GM12878 (cell line): ENCODE data around the gene REG1B. TPM values are rescaled to one million over a fixed set of nuclear protein-coding genes. Genes with fewer than 3 reads are reported as not detected.

Experiments used
- ATAC-seq: fragments of 200-7000 bp; cut with Tn5 transposase; 3 replicates; pipeline ENCODE4 v1.9.1; 2020; ENCODE audit warnings: mild to moderate bottlenecking, moderate library complexity
- BruUV-seq: library from RNA; stranded (reverse); fragments of 400-500 nt; replicated peaks from 2 replicates; lab custom pipeline; 2021; lab: Mats Ljungman, UMichigan
- CTCF ChIA-PET: fragments of 300-600 bp; sonication (Branson Sonifier 250); formaldehyde crosslinking; extraction: SDS; loops from one replicate; lab custom pipeline; 2021; ENCODE audit warnings: inconsistent platforms; lab: Yijun Ruan, JAX
- POLR2A ChIA-PET: fragments of 350-600 bp; formaldehyde crosslinking; extraction: SDS; loops from one replicate; lab custom pipeline; 2021; ENCODE audit warnings: inconsistent platforms; lab: Charles Lee
- RAD21 ChIA-PET: fragments of 300-600 bp; sonication (Branson Sonifier 250); formaldehyde crosslinking; loops from one replicate; lab custom pipeline; 2023; ENCODE audit warnings: antibody characterized with exemption; ENCODE audit not compliant: unreplicated experiment; lab: Charles Lee
- SMC1A ChIA-PET: fragments of 300-600 bp; sonication (Branson Sonifier 250); formaldehyde crosslinking; loops from one replicate; lab custom pipeline; 2023; ENCODE audit not compliant: unreplicated experiment, uncharacterized antibody; lab: Charles Lee
- DNase-seq: peaks from one replicate; pipeline ENCODE4 v3.0.0-alpha.2; 2011; ENCODE audit warnings: low read depth, low spot score
- FAIRE-seq: peaks from 3 replicates; lab custom pipeline; 2011; peaks lifted over from hg19 to GRCh38; lab: Jason Lieb, UNC
- H2AFZ ChIP-seq: 2 replicates; pipeline ENCODE4 v1.6.0; 2011; ENCODE audit warnings: low read depth, low read length, control low read depth; ENCODE audit not compliant: control insufficient read depth
- H3K27ac ChIP-seq: 2 replicates; pipeline ENCODE4 v1.5.1; 2011; ENCODE audit warnings: control low read depth; ENCODE audit not compliant: control insufficient read depth, insufficient read depth
- H3K27me3 ChIP-seq, 2 experiments: replicated peaks in 1 of 2; 2 replicates each; pipeline versions ENCODE4 v1.6.0 to v1.6.1; 2011; ENCODE audit warnings: low read length in 1 of 2; ENCODE audit not compliant: control insufficient read depth in 2 of 2, insufficient read depth in 2 of 2
- H3K36me3 ChIP-seq, 2 experiments: 2 replicates each; pipeline ENCODE4 v1.5.1; 2011; ENCODE audit warnings: low read length in 1 of 2; ENCODE audit not compliant: control insufficient read depth in 2 of 2, insufficient read depth in 2 of 2
- H3K4me1 ChIP-seq: 2 replicates; pipeline ENCODE4 v1.6.1; 2011; ENCODE audit warnings: mild to moderate bottlenecking, low read length, moderate library complexity, mixed read lengths; ENCODE audit not compliant: control insufficient read depth, insufficient read depth
- H3K4me2 ChIP-seq: 2 replicates; pipeline ENCODE4 v1.6.0; 2011; ENCODE audit warnings: control low read depth; ENCODE audit not compliant: control insufficient read depth, insufficient read depth
- H3K4me3 ChIP-seq: fragments of 200-600 bp; sonication (generic); 2 replicates; pipeline ENCODE4 v1.5.1; 2016
- H3K79me2 ChIP-seq: 2 replicates; pipeline ENCODE4 v1.6.0; 2011; ENCODE audit warnings: low read length; ENCODE audit not compliant: control insufficient read depth, insufficient read depth
- H3K9ac ChIP-seq: 2 replicates; pipeline ENCODE4 v1.8.0; 2011; ENCODE audit warnings: low read length, control low read depth, mixed read lengths; ENCODE audit not compliant: control insufficient read depth, insufficient read depth
- H3K9me3 ChIP-seq: replicated peaks from 3 replicates; pipeline ENCODE4 v1.5.1; 2011; ENCODE audit warnings: mild to moderate bottlenecking, low read length; ENCODE audit not compliant: control insufficient read depth, insufficient read depth
- H4K20me1 ChIP-seq: 2 replicates; pipeline ENCODE4 v1.6.0; 2011; ENCODE audit not compliant: control insufficient read depth, insufficient read depth
- ASH2L ChIP-seq: fragments of 300-600, 200-600 bp; sonication (generic); IDR thresholded peaks from 2 replicates; pipeline ENCODE4 v1.6.1; 2017; ENCODE audit warnings: low read depth, mild to moderate bottlenecking, borderline replicate concordance
- BACH1 ChIP-seq: fragments of 450-650 bp; IDR thresholded peaks from 2 replicates; pipeline ENCODE4 v1.6.1; 2017; ENCODE audit warnings: mild to moderate bottlenecking, borderline replicate concordance
- CREB1 ChIP-seq: IDR thresholded peaks from 2 replicates; pipeline ENCODE4 v1.6.1; 2012; ENCODE audit warnings: low read depth, mild to moderate bottlenecking, inconsistent platforms
- EP300 ChIP-seq, 2 experiments: fragments of 150-350 bp in 1 of 2; IDR thresholded peaks; 2 replicates each; pipeline ENCODE4 v1.6.1; 2011 to 2012; ENCODE audit warnings: low read depth in 2 of 2, low read length in 2 of 2, borderline replicate concordance in 1 of 2, improper control_type of control experiment in 1 of 2, inconsistent platforms in 1 of 2; ENCODE audit not compliant: control insufficient read depth in 1 of 2
- HDAC2 ChIP-seq: fragments of 200-600 bp; sonication (generic); IDR thresholded peaks from 2 replicates; pipeline ENCODE4 v1.6.1; 2017
- MEF2A ChIP-seq: IDR thresholded peaks from 2 replicates; pipeline ENCODE4 v1.6.1; 2011; ENCODE audit warnings: low read depth, mild to moderate bottlenecking, low read length, moderate library complexity; ENCODE audit not compliant: insufficient read depth
- MTA3 ChIP-seq: IDR thresholded peaks from 2 replicates; pipeline ENCODE4 v1.6.1; 2012; ENCODE audit warnings: low read length, inconsistent platforms, borderline replicate concordance
- NBN ChIP-seq: fragments of 450-650 bp; IDR thresholded peaks from 2 replicates; pipeline ENCODE4 v1.6.1; 2016
- POLR2A ChIP-seq: IDR thresholded peaks from 2 replicates; pipeline ENCODE4 v1.6.1; 2011; ENCODE audit warnings: low read depth, mild to moderate bottlenecking, low read length
- POLR2AphosphoS2 ChIP-seq: IDR thresholded peaks from 2 replicates; pipeline ENCODE4 v1.6.1; 2011; ENCODE audit warnings: low read depth, mild to moderate bottlenecking, low read length, improper control_type of control experiment, moderate library complexity
- SIN3A ChIP-seq: IDR thresholded peaks from 2 replicates; pipeline ENCODE4 v1.6.1; 2012; ENCODE audit warnings: low read depth, low read length, improper control_type of control experiment
- SRF ChIP-seq, 2 experiments: IDR thresholded peaks; 2 replicates each; pipeline ENCODE4 v1.6.1; 2011; ENCODE audit warnings: low read depth in 2 of 2, low read length in 2 of 2, mild to moderate bottlenecking in 1 of 2, moderate library complexity in 1 of 2
- SUZ12 ChIP-seq: fragments of 200-600 bp; sonication (generic); IDR thresholded peaks from one replicate; pipeline ENCODE4 v1.6.1; 2018; ENCODE audit warnings: antibody characterized with exemption, mild to moderate bottlenecking; ENCODE audit not compliant: unreplicated experiment
- WGBS: methylation state at CpG from one replicate; pipeline ENCODE4 v1.1.6; 2016; ENCODE audit warnings: low lambda C conversion rate; ENCODE audit not compliant: insufficient replicate concordance, insufficient coverage; ENCODE audit errors: missing lambda C conversion rate; 5-methylcytosine and 5-hydroxymethylcytosine counted together
- in situ Hi-C: fragments of 300-500 bp; cut with MboI; formaldehyde crosslinking; loops from 9 replicates; pipeline ENCODE4 v1.14.3; 2018; ENCODE audit warnings: mixed read lengths
- intact Hi-C: fragments of 100-400 bp; cut with micrococcal nuclease; formaldehyde crosslinking; loops from one replicate; pipeline ENCODE4 v1.14.2; 2022; ENCODE audit not compliant: unreplicated experiment
- polyA plus RNA-seq, 11 experiments: library from polyadenylated mRNA; depleted of rRNA in 4 of 11; unstranded in 6 of 11; stranded (reverse) in 5 of 11; fragments of >200 nt; fragmentation: Nextera tagmentation in 4 of 11; fragmentation: Illumina TruSeq in 1 of 11; extraction: Ambion mirVana in 4 of 11; extraction: Trizol in 1 of 11; gene quantifications; 1 replicate in 1 of 11; 2 replicates in 10 of 11; pipeline versions ENCODE4 v1.2.1 to v1.2.3, GENCODE V29; 2011 to 2016; ENCODE audit warnings: inconsistent platforms in 2 of 11, missing spikeins in 2 of 11, low read depth in 1 of 11
- total RNA-seq, 4 experiments: library from RNA; depleted of rRNA in 3 of 4; stranded (reverse); fragments of >200 nt in 3 of 4; fragmentation: Illumina TruSeq in 1 of 4; extraction: Trizol in 1 of 4; gene quantifications; 2 replicates each; pipeline versions ENCODE4 v1.2.1 to v1.2.3, GENCODE V29; 2013 to 2021
- TF ChIP-seq, protein P1 (sequence below): fragments of 450-650 bp; conservative IDR thresholded peaks from 2 replicates; pipeline ENCODE4 v1.6.1; 2017; ENCODE audit warnings: mild to moderate bottlenecking, moderate library complexity
- TF ChIP-seq, protein P2 (sequence below): IDR thresholded peaks from 2 replicates; pipeline ENCODE4 v1.6.1; 2012; ENCODE audit warnings: low read depth, low read length, improper control_type of control experiment

REG1B gene
- total and polyA plus RNA-seq, 10 of the 15 experiments (the other 5 are each of a cell fraction or from before 2014, with no cell fraction given): 2.7 TPM; not detected in 9

DNA sequence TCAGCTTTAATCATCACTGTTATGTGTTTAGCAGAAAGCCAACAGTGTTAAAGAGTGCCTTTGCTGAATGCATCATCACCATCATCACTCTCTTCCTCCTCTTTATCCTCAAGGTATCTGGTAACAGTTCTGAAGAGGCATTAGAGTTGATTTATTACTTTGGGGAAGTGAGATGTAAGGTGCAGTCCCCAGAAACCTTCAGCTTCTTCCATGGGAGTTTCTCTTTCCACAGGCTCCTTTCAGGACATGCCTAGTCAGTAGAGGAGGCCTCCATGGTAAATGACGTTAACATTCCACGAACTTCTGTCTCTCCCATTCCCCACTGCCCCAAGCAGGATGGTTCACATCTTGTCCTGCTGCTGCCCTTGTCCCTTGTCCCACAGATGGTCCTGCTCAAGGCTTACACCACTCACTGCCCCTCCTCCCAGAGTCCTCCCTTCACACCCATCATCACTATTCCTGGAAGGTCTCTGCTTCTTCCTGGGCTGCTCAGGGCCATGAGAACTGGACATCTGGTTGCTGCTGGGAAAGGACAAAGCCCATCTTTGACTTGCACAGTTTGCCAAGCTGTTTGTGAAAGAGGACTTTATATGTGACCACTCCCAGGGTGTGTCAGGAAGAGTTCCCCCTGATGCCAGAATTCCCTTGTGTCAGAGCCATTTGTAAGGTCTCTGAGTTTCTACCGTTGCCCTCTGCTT, 27.2 kb upstream of the REG1B start:
- Histone ChIP-seq H4K20me1 (no peaks in the 10 kb centered on the region), H3K4me3 (no peak overlapping the region), H3K9ac (no peak overlapping the region), H3K27me3 (no peaks in the 10 kb centered on the region), H3K27ac (no peak overlapping the region)
- DNase-seq (no peak), ATAC-seq (no peak)
- ChIA-PET RAD21 (no interaction called here), SMC1A (no interaction called here), CTCF (interaction anchor here (1.0 kb wide), 1 partner anchor 73 kb away, joined by 3 read pairs; no protein-coding TSS in a partner anchor)
- BruUV-seq: no TSS peak
- intact Hi-C loops: no loop called here
- TF ChIP-seq MEF2A (no peak), NBN (no peak), EP300 (IDR thresholded peaks at IDR 0.05; ENCODE audit: borderline replicate concordance in 1 of 2, control insufficient read depth in 1 of 2, low read depth in 2 of 2, low read length in 2 of 2) (no peak)
- TF ChIP-seq, all 136 proteins: peak for 0
- no peaks in the 10 kb centered on the region for H3K36me3 ChIP-seq
- H3K79me2 ChIP-seq: no peaks in the 10 kb centered on the region
- no peaks in the 10 kb centered on the region for H3K9me3 ChIP-seq
- FAIRE-seq: no peak
- no peaks in the 10 kb centered on the region for H3K4me1 ChIP-seq
- no peak overlapping the region for H3K4me2 ChIP-seq
- POLR2A ChIA-PET: no interaction called here
- H2AFZ ChIP-seq: no peak overlapping the region
- 0% methylated on average over 3 of the region's 3 CpGs for WGBS
- in situ Hi-C loops: no loop called here

GRCh38 chr2:79112269-79112668, 24.5 kb upstream of the REG1B start:
- ChIA-PET CTCF (interaction anchor here (0.7 kb wide), 1 partner anchor 32 kb away, joined by 3 read pairs; no protein-coding TSS in a partner anchor), RAD21 (no interaction called here), POLR2A (no interaction called here), SMC1A (no interaction called here)
- no peaks in the 10 kb centered on the region for H4K20me1 ChIP-seq
- BruUV-seq: no TSS peak
- in situ Hi-C loops (no loop called here), intact Hi-C loops (no loop called here)
- no peak overlapping the region for H3K4me3 ChIP-seq
- no peak overlapping the region for H2AFZ ChIP-seq
- ATAC-seq (no peak), FAIRE-seq (no peak), DNase-seq (no peak)
- no peaks in the 10 kb centered on the region for H3K9me3 ChIP-seq
- H3K9ac ChIP-seq: no peak overlapping the region
- H3K27ac ChIP-seq: no peak overlapping the region
- no peak overlapping the region for H3K4me2 ChIP-seq
- H3K4me1 ChIP-seq: no peaks in the 10 kb centered on the region
- H3K79me2 ChIP-seq: no peaks in the 10 kb centered on the region
- H3K36me3 ChIP-seq: no peaks in the 10 kb centered on the region
- 48% methylated on average over 3 of the region's 3 CpGs for whole genome bisulfite sequencing
- no peaks in the 10 kb centered on the region for H3K27me3 ChIP-seq
- TF ChIP-seq MTA3 (no peak), POLR2A (no peak), MEF2A (no peak), SUZ12 (no peak), CREB1 (no peak), NBN (no peak), BACH1 (no peak), ASH2L (no peak), HDAC2 (no peak), SIN3A (no peak), EP300 (IDR thresholded peaks at IDR 0.05; ENCODE audit: borderline replicate concordance in 1 of 2, control insufficient read depth in 1 of 2, low read depth in 2 of 2, low read length in 2 of 2) (no peak), POLR2AphosphoS2 (no peak), SRF (IDR thresholded peaks at IDR 0.05; ENCODE audit: low read depth in 2 of 2, low read length in 2 of 2) (no peak)
- TF ChIP-seq, protein P1, sequence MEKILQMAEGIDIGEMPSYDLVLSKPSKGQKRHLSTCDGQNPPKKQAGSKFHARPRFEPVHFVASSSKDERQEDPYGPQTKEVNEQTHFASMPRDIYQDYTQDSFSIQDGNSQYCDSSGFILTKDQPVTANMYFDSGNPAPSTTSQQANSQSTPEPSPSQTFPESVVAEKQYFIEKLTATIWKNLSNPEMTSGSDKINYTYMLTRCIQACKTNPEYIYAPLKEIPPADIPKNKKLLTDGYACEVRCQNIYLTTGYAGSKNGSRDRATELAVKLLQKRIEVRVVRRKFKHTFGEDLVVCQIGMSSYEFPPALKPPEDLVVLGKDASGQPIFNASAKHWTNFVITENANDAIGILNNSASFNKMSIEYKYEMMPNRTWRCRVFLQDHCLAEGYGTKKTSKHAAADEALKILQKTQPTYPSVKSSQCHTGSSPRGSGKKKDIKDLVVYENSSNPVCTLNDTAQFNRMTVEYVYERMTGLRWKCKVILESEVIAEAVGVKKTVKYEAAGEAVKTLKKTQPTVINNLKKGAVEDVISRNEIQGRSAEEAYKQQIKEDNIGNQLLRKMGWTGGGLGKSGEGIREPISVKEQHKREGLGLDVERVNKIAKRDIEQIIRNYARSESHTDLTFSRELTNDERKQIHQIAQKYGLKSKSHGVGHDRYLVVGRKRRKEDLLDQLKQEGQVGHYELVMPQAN: no peak
- TF ChIP-seq, protein P2, sequence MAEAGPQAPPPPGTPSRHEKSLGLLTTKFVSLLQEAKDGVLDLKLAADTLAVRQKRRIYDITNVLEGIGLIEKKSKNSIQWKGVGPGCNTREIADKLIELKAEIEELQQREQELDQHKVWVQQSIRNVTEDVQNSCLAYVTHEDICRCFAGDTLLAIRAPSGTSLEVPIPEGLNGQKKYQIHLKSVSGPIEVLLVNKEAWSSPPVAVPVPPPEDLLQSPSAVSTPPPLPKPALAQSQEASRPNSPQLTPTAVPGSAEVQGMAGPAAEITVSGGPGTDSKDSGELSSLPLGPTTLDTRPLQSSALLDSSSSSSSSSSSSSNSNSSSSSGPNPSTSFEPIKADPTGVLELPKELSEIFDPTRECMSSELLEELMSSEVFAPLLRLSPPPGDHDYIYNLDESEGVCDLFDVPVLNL: no peak
